Mesodermal cell (in vitro differentiated cells): ENCODE data around the gene LEMD1. TPM values are rescaled to one million over a fixed set of nuclear protein-coding genes. Genes with fewer than 3 reads are reported as not detected.

Experiments
- H3K27ac ChIP-seq: 2 replicates; pipeline ENCODE4 v1.7.0; 2013; ENCODE audit warnings: mild to moderate bottlenecking, low read depth, low read length, moderate library complexity; ENCODE audit not compliant: severe bottlenecking
- H3K36me3 ChIP-seq: 2 replicates; pipeline ENCODE4 v1.7.1; 2013; ENCODE audit warnings: mild to moderate bottlenecking, low read length, moderate library complexity; ENCODE audit not compliant: control insufficient read depth, insufficient read depth
- H3K4me1 ChIP-seq: one replicate; pipeline ENCODE4 v1.7.1; 2013; ENCODE audit warnings: mild to moderate bottlenecking, low read length; ENCODE audit not compliant: insufficient read depth, control insufficient read depth, poor library complexity, severe bottlenecking
- H3K4me3 ChIP-seq: 2 replicates; pipeline ENCODE4 v1.7.0; 2013; ENCODE audit warnings: low read length, control low read depth, mild to moderate bottlenecking; ENCODE audit not compliant: insufficient read depth, poor library complexity, severe bottlenecking; ENCODE audit errors: extremely low read depth
- H3K9me3 ChIP-seq: 2 replicates; pipeline ENCODE4 v1.7.1; 2013; ENCODE audit warnings: mild to moderate bottlenecking, low read length, moderate library complexity; ENCODE audit not compliant: control insufficient read depth
- WGBS, 2 experiments: methylation state at CpG; one replicate each; pipeline ENCODE4 v1.1.5; 2013; ENCODE audit warnings: missing lambda C conversion rate in 2 of 2; ENCODE audit not compliant: insufficient coverage in 2 of 2; 5-methylcytosine and 5-hydroxymethylcytosine counted together
- polyA plus RNA-seq, 2 experiments: library from polyadenylated mRNA; stranded (reverse); fragments of 50-300 nt; gene quantifications; one replicate each; pipeline ENCODE4 v1.2.3, GENCODE V29; 2013

LEMD1 gene
- polyA plus RNA-seq (2013, experiment 1 of 2): 7.1 TPM
- 4.1 TPM for polyA plus RNA-seq (2013, experiment 2 of 2)

GRCh38 chr1:205421798-205422197, at the start of gene LEMD1:
Gene LEMD1 (minus strand): TSS chr1:205422056. CDS start chr1:205420536, 1,520 bp downstream.
- Histone ChIP-seq H3K27ac (no peak within 1 kb of the TSS), H3K9me3 (no peaks in the 10 kb centered on the region), H3K36me3 (no peaks in the 10 kb centered on the region), H3K4me1 (no peaks in the 10 kb centered on the region), H3K4me3 (no peak within 1 kb of the TSS)
- 90% methylated on average over 1 of the region's 2 CpGs; no CpG with 5 or more reads in 1 of the 2 experiments for WGBS, 2 experiments

GRCh38 chr1:205470131-205470530, 48.3 kb upstream of the LEMD1 start:
- no peak overlapping the region for H3K4me3 ChIP-seq
- WGBS, 2 experiments: 79 to 90% methylated on average over 3 to 4 of the region's 6 CpGs
- peaks cover 4% of the 10 kb centered on the region for H3K4me1 ChIP-seq
- peaks cover 7% of the 10 kb centered on the region for H3K9me3 ChIP-seq
- H3K36me3 ChIP-seq: no peaks in the 10 kb centered on the region
- no peak overlapping the region for H3K27ac ChIP-seq

- WGBS, 2 experiments: 70 to 79% methylated on average over 4 to 6 of the region's 7 CpGs
- no peaks in the 10 kb centered on the region for H3K36me3 ChIP-seq
- H3K4me3 ChIP-seq: no peak overlapping the region
- no peaks in the 10 kb centered on the region for H3K4me1 ChIP-seq
- H3K9me3 ChIP-seq: no peaks in the 10 kb centered on the region
- no peak overlapping the region for H3K27ac ChIP-seq
Measured at GRCh38 chr1:205466595-205467220, 44.9 kb upstream of the LEMD1 start.

GRCh38 chr1:205465392-205465791, 43.5 kb upstream of the LEMD1 start:
- H3K9me3 ChIP-seq: no peaks in the 10 kb centered on the region
- H3K4me1 ChIP-seq: no peaks in the 10 kb centered on the region
- WGBS, 2 experiments: 67 to 86% methylated on average over 2 of the region's 2 CpGs
- no peak overlapping the region for H3K4me3 ChIP-seq
- no peak overlapping the region for H3K27ac ChIP-seq
- no peaks in the 10 kb centered on the region for H3K36me3 ChIP-seq

GRCh38 chr1:205458777-205459566, 37.1 kb upstream of the LEMD1 start:
- Histone ChIP-seq H3K4me1 (peaks cover 15% of the 10 kb centered on the region), H3K9me3 (no peaks in the 10 kb centered on the region), H3K27ac (no peak overlapping the region), H3K36me3 (no peaks in the 10 kb centered on the region), H3K4me3 (no peak overlapping the region)
- 68 to 85% methylated on average over 2 to 5 of the region's 6 CpGs for WGBS, 2 experiments

- peak overlapping the region; percentile 40 for H3K4me3 ChIP-seq
- H3K27ac ChIP-seq: peak overlapping the region; percentile 16
- no peaks in the 10 kb centered on the region for H3K9me3 ChIP-seq
- 2 to 3% methylated on average over 32 to 49 of the region's 74 CpGs for WGBS, 2 experiments
- H3K36me3 ChIP-seq: no peaks in the 10 kb centered on the region
- H3K4me1 ChIP-seq: peaks cover 24% of the 10 kb centered on the region
Measured at GRCh38 chr1:205456868-205457745, 35.3 kb upstream of the LEMD1 start.

GRCh38 chr1:205456383-205456867, 34.6 kb upstream of the LEMD1 start:
- Histone ChIP-seq H3K4me3 (peak overlapping the region; percentile 40), H3K36me3 (no peaks in the 10 kb centered on the region), H3K4me1 (peaks cover 27% of the 10 kb centered on the region), H3K27ac (peak overlapping the region; percentile 16), H3K9me3 (no peaks in the 10 kb centered on the region)
- whole genome bisulfite sequencing, 2 experiments: 0% methylated on average over 22 to 28 of the region's 47 CpGs

GRCh38 chr1:205455581-205456382, 33.9 kb upstream of the LEMD1 start, which contains the start of gene BLACAT1:
Gene BLACAT1 (minus strand): TSS chr1:205456045.
- Histone ChIP-seq H3K4me1 (peaks cover 33% of the 10 kb centered on the region), H3K9me3 (no peaks in the 10 kb centered on the region), H3K27ac (peak within 1 kb of the TSS; percentile 16), H3K36me3 (no peaks in the 10 kb centered on the region), H3K4me3 (peak within 1 kb of the TSS; percentile 40)
- 0 to 1% methylated on average over 24 to 37 of the region's 53 CpGs for WGBS, 2 experiments

GRCh38 chr1:205454903-205455335, 33.1 kb upstream of the LEMD1 start:
- H3K9me3 ChIP-seq: no peaks in the 10 kb centered on the region
- peak overlapping the region; percentile 40 for H3K4me3 ChIP-seq
- H3K36me3 ChIP-seq: no peaks in the 10 kb centered on the region
- WGBS, 2 experiments: 6 to 7% methylated on average over 2 to 6 of the region's 6 CpGs
- H3K27ac ChIP-seq: peak overlapping the region; percentile 16
- H3K4me1 ChIP-seq: peaks cover 39% of the 10 kb centered on the region
